Measurements from ENCODE around the gene STRN4. TPM values are rescaled to one million over a fixed set of nuclear protein-coding genes. Genes with fewer than 3 reads are reported as not detected.

Gene STRN4
- total and polyA plus RNA-seq, 8 donors, result 54.2 to 97.9 (median 79.0) TPM

DNA sequence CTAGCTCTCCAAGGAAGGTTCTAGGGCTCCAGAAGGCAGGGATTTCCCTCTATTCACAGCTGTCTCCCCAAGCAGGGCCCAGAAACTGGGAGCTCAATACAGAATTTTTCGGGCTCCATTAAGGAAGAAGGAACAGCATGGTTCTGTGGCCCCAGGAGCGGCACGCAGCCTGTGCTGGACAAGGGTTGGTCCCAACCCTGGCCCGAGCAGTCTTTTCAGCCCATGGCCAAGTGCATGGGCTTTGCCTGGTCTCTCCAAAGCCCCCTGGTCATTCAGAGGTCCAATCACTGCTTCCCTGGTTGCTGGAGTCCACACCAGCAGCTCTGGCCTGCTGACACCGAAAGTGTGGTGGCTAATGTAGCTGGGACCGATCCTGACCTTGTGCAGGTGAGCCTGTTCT lies 22.8 kb downstream of the STRN4 start:
- DNase-seq, result peak in 1 of 4 donors; percentile 43
- H3K4me3 ChIP-seq, result no peak overlapping the region
- no peaks in the 10 kb centered on the region for H3K27me3 ChIP-seq
- H3K36me3 ChIP-seq, result peaks cover 0 to 95% of the 10 kb centered on the region in 2 donors
- intact Hi-C loops (cut with DNase I), result no loop called here
- H3K9me3 ChIP-seq, result no peaks in the 10 kb centered on the region
- H3K4me1 ChIP-seq, result peaks cover 2 to 47% of the 10 kb centered on the region in 2 donors
- H3K27ac ChIP-seq, result peak overlapping the region in 1 of 2 donors; percentile 20
- TF ChIP-seq, protein P1, sequence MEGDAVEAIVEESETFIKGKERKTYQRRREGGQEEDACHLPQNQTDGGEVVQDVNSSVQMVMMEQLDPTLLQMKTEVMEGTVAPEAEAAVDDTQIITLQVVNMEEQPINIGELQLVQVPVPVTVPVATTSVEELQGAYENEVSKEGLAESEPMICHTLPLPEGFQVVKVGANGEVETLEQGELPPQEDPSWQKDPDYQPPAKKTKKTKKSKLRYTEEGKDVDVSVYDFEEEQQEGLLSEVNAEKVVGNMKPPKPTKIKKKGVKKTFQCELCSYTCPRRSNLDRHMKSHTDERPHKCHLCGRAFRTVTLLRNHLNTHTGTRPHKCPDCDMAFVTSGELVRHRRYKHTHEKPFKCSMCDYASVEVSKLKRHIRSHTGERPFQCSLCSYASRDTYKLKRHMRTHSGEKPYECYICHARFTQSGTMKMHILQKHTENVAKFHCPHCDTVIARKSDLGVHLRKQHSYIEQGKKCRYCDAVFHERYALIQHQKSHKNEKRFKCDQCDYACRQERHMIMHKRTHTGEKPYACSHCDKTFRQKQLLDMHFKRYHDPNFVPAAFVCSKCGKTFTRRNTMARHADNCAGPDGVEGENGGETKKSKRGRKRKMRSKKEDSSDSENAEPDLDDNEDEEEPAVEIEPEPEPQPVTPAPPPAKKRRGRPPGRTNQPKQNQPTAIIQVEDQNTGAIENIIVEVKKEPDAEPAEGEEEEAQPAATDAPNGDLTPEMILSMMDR (IDR thresholded peaks at IDR 0.05), result no peak
- no peak for ATAC-seq

DNA sequence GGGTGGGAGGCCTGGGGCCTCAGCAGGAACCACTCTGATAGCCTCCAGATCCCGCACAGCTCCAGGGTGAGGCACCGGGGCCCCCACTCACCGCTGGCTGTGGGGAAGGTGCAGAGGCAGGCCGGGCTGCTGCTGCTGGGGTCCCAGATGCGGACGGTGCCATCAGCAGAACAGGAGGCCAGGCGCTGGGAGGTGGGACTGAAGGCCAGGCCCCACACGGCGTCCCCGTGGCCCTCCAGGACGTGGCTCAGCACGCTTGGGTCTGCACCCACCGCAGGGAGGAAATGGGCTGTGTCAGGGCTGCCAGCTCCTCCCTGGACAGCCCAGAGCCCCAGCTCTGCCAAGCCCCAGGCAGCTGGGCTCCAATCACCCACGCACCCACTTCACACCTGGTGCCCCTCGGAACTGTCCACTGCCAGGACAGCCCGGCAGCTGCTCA lies 23.2 kb downstream of the STRN4 start:
- Histone ChIP-seq H3K9me3 (no peaks in the 10 kb centered on the region), H3K4me1 (peaks cover 6 to 47% of the 10 kb centered on the region in 2 donors), H3K36me3 (peaks cover 0 to 91% of the 10 kb centered on the region in 2 donors), H3K4me3 (no peak overlapping the region), H3K27me3 (no peaks in the 10 kb centered on the region), H3K27ac (peak overlapping the region in 1 of 2 donors; percentile 20)
- TF ChIP-seq, protein P1 (IDR thresholded peaks at IDR 0.05), result no peak
- ATAC-seq (no peak), DNase-seq (peak in 1 of 4 donors; percentile 68)
- intact Hi-C loops (cut with DNase I), result no loop called here

DNA sequence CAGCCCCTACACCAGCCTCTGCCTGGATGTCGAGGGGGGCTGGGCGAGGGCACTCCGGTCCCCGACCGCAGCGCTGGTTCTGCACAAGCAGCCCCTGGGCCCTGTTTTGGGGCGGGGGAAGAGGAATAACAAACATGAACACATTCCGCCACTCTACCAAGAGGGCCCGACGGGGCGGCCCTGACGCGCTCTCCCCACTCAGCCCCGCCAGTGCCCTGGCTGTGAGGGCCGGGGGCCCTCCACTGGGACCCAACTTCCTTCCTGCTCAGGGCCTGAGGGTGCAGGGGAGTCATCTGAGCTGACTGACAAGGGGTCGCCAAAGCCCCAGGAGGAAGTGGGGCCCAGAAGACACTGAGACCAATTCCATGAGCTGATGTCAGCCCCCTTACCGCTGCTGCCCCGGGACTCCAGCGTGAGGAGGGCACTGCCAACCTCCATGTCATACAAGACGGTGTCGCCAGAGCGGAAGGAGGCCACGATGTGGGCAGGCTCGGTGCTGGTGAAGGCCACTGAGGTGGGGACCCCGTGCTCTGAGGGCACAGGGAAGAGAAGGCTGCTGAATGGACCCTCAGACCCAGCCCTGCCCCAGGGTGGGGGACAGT lies 23.7 kb downstream of the STRN4 start:
- intact Hi-C loops (cut with DNase I), result no loop called here
- DNase-seq (peak in 1 of 4 donors; percentile 69), ATAC-seq (no peak)
- TF ChIP-seq, protein P1 (IDR thresholded peaks at IDR 0.05), result no peak
- H3K36me3 ChIP-seq, result peaks cover 0 to 86% of the 10 kb centered on the region in 2 donors
- H3K4me1 ChIP-seq, result peaks cover 9 to 47% of the 10 kb centered on the region in 2 donors
- H3K9me3 ChIP-seq, result no peaks in the 10 kb centered on the region
- no peak overlapping the region for H3K4me3 ChIP-seq
- H3K27ac ChIP-seq, result peak overlapping the region in 1 of 2 donors; percentile 20
- H3K27me3 ChIP-seq, result no peaks in the 10 kb centered on the region

DNA sequence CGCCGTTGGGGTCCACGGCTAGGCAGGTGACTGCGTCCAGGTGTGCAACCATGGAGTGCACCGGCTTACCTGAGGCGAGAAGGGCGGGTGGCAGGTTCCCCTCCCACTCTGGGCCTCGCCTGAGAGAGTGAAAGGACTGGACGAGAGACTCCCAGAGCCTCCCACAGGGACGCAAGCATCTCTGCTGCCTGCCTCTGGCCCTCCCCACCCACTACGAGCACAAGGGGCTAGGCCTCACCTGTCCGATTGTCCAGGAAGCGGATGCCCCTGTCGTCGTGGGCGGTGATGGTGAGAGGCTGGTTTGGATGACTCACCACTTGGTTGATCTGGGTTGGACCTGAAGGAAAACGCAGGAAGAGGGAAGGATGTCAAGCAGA lies 24.3 kb downstream of the STRN4 start:
- TF ChIP-seq, protein P1 (IDR thresholded peaks at IDR 0.05), result no peak
- H3K36me3 ChIP-seq, result peaks cover 0 to 81% of the 10 kb centered on the region in 2 donors
- H3K27ac ChIP-seq, result no peak overlapping the region

DNA sequence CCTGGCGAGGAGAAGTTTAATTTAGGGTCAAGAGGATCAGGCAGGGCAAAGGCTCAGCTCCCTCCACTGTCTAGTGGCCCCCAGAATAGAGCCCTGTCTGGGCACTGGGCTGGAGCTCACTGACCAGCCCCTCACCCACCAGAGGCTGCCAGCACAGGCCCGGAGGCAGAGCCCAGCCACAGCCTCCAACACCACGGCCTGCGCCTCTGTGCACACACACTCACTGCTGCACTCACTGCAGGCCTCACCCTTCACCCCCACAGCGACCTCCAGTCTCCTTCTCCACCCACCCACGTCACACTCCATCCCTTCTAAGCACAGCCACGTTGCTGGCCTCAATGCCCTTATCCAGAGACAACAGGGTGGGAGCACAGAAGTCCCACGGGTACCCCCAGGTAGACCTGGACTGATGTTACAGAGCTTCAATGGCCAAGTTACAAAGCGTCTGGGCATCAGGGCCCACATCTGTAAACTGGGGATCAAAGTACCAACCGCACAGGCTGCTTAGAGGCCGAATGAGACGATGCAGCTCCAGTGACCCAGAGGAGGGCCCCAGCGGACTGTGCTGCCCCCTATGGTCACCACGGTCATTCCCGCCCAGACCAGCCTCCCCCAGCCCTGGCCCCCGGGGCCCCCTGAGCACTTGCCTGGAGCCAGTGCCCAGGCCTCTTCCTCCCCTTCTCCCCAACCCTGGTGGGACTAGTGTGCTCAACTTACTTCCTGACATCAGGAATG lies 24.8 kb downstream of the STRN4 start:
- no peak overlapping the region for H3K27ac ChIP-seq
- no peaks in the 10 kb centered on the region for H3K27me3 ChIP-seq
- ATAC-seq (no peak), DNase-seq (peak in 1 of 4 donors; percentile 59)
- no peak overlapping the region for H3K4me3 ChIP-seq
- TF ChIP-seq, protein P1 (IDR thresholded peaks at IDR 0.05), result no peak
- peaks cover 10 to 41% of the 10 kb centered on the region in 2 donors for H3K4me1 ChIP-seq
- intact Hi-C loops (cut with DNase I), result no loop called here
- H3K9me3 ChIP-seq, result no peaks in the 10 kb centered on the region
- H3K36me3 ChIP-seq, result peaks cover 0 to 75% of the 10 kb centered on the region in 2 donors

More for the DNA sequence above, 24.3 kb downstream of the STRN4 start:
- Histone ChIP-seq H3K9me3 (no peaks in the 10 kb centered on the region), H3K27me3 (no peaks in the 10 kb centered on the region), H3K4me1 (peaks cover 10 to 46% of the 10 kb centered on the region in 2 donors), H3K4me3 (no peak overlapping the region)
- intact Hi-C loops (cut with DNase I), result no loop called here
- DNase-seq (peak in 1 of 4 donors; percentile 53), ATAC-seq (no peak)

Data from left lung (tissue), 10 donors.